Brain pericyte (primary cell): ENCODE measurements around the gene TAGLN2.

Experiments
- DNase-seq: peaks from one replicate; pipeline ENCODE4 v3.0.0-alpha.2; 2012; ENCODE audit warnings: low read depth, low spot score

TAGLN2 gene

GRCh38 chr1:159949981-159950381 lies 24.7 kb upstream of the TAGLN2 start:
- no peak for DNase-seq

DNA sequence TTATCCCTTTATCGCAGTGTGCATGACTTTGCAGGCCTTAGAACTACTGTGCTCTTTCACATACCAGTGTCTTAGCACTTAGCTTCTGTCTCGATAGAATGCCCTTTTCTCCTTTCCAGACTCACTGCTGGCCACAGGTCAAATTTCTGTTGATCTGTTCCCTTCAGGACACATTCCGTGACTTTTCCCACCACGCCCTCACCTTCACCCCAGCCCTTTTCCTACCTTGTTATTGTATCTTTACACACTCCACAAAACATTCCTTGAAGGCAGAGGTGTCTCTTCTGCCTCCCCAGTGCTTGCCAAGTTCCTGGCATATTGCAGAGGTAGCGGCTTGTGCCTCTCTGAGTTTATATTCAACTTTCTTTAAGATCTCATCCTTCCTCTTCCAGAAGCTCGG lies 23.8 kb upstream of the TAGLN2 start:
- no peak for DNase-seq

- DNase-seq, result no peak
These were observed 22.6 kb upstream of the TAGLN2 start for GRCh38 chr1:159947942-159948341.

DNA sequence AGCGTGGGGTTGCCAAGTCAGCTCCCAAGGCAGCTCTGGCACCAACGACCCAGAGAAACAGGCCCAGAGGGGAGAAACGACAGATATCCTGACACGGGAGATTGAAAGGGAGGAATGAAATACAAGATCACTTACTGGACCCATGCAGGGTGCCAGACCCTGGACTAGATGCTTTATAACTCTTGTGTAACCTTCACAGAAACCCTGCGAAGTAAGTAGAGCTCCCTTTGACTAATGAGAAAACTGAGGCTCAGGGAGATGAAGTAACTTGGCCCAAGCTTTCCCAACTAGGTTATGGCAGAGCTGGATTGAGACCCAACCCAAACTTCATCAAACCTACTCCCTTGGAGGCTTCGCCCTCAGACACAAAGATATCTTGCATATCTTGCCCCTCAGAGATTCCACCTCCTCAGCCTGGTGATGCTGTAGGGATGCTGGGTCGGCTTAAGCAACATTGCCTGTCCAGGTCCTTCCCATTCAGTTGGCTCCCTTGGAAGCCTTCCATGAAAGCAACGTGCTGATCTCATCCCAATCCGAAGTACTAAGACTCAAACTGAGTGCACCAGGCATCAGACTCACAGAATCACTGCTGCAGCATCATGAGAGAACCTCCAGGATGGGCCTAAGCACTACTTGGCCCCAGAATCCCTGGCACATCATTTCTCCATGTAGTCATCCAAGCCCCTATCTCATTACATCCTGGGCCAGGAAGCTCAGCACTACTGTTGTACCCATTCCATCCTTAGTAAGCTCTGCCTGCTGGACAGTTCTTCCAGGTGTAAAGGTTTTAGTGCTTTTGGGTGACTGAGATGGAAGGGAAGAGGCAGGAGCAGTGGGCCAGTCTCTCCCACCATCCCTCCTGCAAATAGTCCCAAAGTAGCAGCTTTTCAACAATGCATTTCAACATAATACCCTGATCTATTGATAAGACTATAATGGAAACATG lies 21.2 kb upstream of the TAGLN2 start:
- no peak for DNase-seq

GRCh38 chr1:159945483-159946241 lies 20.4 kb upstream of the TAGLN2 start, which contains the start of gene IGSF9:
TSS of gene IGSF9 (minus strand) at chr1:159945613. CDS start at chr1:159943454, 2,159 bp downstream.
- DNase-seq, result no peak

- no peak for DNase-seq
These were observed 19.5 kb upstream of the TAGLN2 start for GRCh38 chr1:159944623-159945455.

DNA sequence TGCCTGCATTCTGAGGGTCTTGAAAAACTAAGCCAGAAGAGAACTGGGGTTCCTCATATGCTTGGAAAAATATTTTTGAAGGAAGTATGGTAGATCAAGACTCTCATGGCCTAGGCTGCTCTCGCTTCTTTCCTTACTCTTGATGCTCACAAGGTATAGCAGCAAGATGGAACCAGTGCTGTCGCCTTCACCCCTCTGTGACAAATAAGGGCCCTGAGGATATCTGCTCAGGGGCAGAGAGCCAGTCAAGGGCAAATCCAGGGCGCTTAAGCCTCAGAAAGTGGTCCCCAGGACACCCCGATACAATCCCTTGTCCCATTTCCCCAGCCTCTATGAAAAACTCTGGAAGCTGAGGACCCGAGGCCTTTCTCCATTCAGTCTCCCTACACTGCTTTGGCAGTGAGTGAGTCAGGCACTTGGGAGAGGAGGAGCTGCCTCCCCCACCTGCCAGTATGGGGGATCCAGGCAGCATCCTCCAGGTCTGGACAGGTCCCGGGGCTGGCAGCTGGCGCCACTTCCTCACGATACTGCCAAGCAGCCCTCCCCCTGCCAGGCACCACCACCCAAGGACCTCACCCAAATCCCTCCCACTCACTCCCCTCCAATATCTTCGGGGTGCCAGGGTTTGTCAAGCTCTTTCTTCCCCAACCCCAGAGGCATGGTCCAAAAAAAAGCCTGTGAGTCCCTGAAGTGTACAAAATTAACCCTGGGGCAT lies 18.8 kb upstream of the TAGLN2 start:
- no peak for DNase-seq

DNA sequence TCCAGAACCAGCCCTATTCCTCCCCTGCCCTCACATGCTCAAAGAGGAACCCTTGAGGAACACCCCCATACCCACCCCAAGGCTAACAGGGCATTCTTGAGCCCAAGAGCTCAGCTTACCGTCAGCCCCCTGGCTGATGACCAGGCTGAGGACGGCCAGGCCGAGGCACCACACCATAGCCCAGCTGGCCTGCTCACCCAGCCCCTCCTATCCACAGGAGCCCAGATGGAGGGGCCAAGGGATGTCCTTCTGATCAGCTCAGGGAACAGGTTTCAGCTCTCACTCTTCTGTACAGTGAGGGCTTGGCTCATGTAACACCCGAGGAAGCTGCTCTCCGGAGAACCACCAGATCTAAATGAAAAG lies 18.0 kb upstream of the TAGLN2 start:
- no peak for DNase-seq

GRCh38 chr1:159942632-159943277 lies 17.4 kb upstream of the TAGLN2 start:
- DNase-seq, result no peak

DNA sequence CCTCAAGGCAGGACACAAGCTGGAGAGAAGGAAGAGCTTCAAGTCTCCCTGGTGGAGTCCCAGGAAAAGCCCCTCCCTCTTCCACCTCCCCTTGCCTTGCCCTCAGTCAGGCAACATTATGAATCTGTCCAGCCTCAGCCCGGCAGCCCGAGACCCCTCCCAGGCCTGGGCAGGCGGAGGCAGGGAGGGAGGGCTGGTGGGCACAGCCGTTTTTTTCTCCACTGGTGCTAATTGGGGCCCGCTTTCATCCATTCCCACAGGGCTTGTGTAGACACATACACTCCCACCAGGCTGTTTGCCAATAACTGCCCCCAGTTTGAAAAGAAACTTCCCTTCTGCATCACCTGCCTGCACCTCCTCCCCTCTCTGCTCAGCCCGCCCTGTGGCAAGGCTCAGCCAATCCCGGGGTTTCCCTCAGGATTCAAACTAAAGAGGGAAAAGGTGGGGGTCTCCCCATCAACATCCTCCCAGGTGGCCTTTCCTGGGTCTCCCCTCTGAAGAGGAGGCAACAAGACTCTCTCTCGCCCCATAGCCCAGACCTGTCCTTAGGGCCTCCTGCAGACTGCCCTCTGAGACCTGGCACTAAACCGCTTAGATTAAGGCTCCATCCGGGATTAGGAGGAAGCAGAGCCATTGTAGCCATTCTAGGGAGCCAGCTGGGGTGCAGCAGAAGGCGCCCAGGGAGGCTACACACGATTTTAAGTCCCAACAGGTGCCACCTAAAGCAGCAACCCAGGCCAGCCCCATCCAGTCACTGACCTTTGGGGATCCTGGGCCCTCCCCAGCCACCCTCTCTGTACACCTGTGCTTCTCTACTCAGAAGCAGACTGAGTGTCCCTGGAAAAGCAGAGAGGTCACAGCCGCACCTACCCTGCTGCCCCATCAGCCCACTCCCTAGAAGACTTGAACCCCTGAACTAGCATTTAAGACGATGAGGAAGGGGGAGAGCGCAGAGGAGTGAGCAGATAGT lies 16.6 kb upstream of the TAGLN2 start:
- no peak for DNase-seq

DNA sequence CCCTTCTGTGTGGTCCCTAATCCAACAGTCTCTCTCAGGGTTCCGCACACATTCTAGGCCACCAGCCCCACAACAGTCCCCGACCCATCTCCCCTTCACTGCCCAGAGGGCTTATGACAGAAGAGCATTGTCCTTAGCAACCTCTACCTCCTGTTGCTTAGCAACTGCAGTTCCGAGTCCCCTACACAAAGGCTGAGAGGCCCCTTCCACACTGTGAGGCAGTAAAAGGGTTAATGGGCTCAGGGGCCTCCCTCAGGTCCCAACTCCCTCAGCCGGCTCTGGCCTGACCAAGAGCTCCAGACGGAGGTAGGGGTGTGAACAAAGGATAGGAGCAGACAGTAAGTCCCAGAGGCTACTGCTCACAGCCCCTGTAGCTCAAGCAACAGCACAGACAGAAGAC lies 15.8 kb upstream of the TAGLN2 start:
- no peak for DNase-seq

GRCh38 chr1:159940006-159940620 lies 14.8 kb upstream of the TAGLN2 start:
- DNase-seq, result no peak

- no peak for DNase-seq
These were observed 14.3 kb upstream of the TAGLN2 start for GRCh38 chr1:159939678-159940002.

DNA sequence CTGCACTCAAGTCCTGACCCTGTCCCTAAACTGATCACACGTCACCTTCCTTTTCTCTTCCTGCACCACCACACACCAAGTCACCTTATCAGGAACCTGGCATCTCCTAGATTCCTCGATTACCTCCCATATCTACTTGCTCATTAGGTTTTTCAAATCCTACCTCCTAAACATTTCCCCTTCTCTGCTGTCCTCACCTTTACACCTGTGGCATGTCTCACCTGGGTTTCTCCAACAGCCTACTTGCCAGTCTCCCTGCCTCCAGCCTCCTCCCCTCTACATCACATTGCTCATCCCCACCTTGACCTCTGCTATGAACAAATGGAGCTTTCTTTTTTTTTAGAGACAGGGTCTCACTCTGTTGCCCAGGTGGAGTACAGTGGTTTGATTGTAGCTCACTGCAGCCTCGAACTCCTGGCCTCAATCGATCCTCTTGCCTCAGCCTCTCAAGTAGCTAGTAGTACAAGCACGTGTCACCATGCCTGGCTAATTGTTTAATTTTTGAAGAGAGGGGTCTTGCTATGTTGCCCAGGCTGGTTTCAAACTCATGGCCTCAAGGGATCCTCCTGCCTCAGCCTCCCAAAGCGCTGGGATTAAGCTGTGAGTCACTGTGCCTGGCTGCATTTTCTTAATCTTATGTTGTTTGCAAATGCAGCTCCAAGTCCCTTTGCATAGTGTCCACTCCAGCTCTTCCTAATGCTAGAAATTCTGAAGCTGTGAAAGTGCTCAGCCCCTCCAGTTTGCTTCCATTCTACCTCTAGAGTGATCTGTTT lies 13.8 kb upstream of the TAGLN2 start:
- no peak for DNase-seq

GRCh38 chr1:159938211-159938852 lies 13.0 kb upstream of the TAGLN2 start:
- no peak for DNase-seq

DNA sequence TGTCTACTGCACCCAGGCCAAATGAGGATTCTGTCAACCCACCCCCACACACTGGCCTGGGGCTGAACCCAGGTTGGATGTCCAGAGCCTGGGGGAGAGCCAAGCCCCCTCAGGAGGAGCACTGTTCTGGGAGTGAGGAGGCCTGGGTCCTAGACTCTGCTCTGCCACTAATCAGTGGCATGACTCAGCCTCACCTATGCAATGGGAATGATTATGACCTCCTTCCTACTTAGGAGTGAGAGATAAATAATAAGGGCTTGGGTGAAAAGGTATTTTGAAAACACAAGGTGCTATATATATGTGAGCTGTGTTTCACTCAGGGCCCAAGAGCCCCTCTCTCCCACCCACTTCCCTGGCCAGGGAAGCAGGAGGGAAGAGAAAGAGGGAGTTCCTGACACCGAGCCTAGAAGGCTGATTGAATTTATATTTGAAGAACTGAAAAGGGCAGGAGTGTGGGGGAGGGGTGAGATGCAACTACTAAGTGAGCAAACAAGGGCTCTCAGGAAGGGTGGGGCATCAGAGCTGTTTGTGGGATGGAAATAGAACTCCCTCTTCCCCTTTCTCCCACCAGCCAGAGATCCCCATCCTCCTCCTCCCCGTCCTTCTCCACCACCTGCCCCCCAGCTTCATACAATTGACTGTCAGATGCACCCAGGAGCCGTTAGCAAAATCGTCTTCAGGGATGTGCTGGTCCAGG lies 11.9 kb upstream of the TAGLN2 start:
- no peak for DNase-seq

DNA sequence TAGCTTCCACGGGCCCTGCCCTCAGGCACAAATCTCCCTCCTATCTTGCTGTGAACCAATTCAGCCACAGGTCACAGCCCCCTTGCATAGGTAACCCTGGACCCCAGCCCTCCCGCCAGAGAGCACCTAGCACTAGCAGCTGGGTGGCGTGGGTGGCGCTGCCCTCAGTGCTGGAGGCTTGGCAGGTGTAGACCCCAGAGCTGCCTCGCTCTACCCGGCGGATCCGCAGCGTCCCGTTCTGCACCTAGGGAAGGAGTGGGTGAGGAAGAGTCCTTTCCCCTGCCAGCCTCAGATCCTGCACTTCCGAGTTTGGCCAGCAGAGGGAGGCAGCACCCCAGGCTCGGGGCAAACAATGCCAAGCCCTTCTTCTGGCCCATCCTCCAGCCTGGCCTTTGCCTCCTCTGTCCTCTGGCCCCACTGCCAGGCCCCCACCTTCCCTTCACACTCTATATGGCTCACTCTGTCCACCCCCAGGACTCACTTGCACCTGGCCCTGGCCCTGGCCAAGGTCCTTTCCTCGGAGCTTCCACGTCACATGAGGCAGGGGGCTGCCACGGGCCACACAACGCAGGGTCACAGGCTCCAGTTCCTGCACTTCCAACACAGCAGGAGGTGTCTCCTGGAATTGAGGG lies 11.1 kb upstream of the TAGLN2 start:
- no peak for DNase-seq
